Left lobe of liver (tissue), 2 donors: ENCODE results near the gene KPNA1. TPM values are rescaled to one million over a fixed set of nuclear protein-coding genes. Genes with fewer than 3 reads are reported as not detected.

Experiments used
- ATAC-seq: fragments of 200-7000 bp; cut with Tn5 transposase; one replicate; pipeline ENCODE4 v1.9.1; 2020; ENCODE audit warnings: mild to moderate bottlenecking, moderate library complexity
- DNase-seq: peaks from one replicate; pipeline ENCODE4 v3.0.0-alpha.2; 2020; ENCODE audit warnings: low spot score
- total RNA-seq: library from RNA; stranded (reverse); gene quantifications from one replicate; pipeline ENCODE4 v1.2.1, GENCODE V29; 2021
- donor health status: DM: no; HTN: no; CAD: no; lungs with moderate emphysema.
- donor health status: DM: no; HTN: yes; CAD: no.

KPNA1 gene
- total RNA-seq, 1 donor from 2014 or later, result 47.1 TPM

- DNase-seq (no peak), ATAC-seq (no peak)
These were observed 125.5 kb downstream of the KPNA1 start for GRCh38 chr3:122389197-122389596.

- no peak for ATAC-seq
- no peak for DNase-seq
These were observed 127.0 kb downstream of the KPNA1 start for GRCh38 chr3:122387709-122388108.

- peak; percentile 97 for DNase-seq
- ATAC-seq, result peak; percentile 94
These were observed 130.7 kb downstream of the KPNA1 start, which contains the start of gene FAM162A for GRCh38 chr3:122383771-122384697. FAM162A (plus strand) TSS chr3:122384182; CDS start chr3:122384266, 84 bp downstream.

- DNase-seq (peak; percentile 87), ATAC-seq (peak; percentile 74)
These were observed 131.7 kb downstream of the KPNA1 start, which contains the start of gene MIX23 for GRCh38 chr3:122382888-122383666. MIX23 (minus strand) TSS chr3:122383231; CDS start chr3:122383224, 7 bp downstream.

GRCh38 chr3:122377975-122378374 lies 136.8 kb downstream of the KPNA1 start:
- ATAC-seq (no peak), DNase-seq (no peak)

- ATAC-seq (peak; percentile 69), DNase-seq (no peak)
These were observed 140.7 kb downstream of the KPNA1 start for GRCh38 chr3:122374034-122374433.

Other genes starting within 250 kb of the KPNA1 start
- 8.8 TPM for gene CSTA, start 189.7 kb downstream of the KPNA1 start, total RNA-seq
- 19.1 TPM for gene MIX23, start 131.7 kb downstream of the KPNA1 start, total RNA-seq
- gene FAM162A, start 130.8 kb downstream of the KPNA1 start, total RNA-seq, result 49.9 TPM
- 2.3 TPM for gene WDR5B, start 98.9 kb downstream of the KPNA1 start, total RNA-seq
- 39.0 TPM for gene PARP9, start 49.4 kb upstream of the KPNA1 start, total RNA-seq
- 31.1 TPM for gene DTX3L, start 49.4 kb upstream of the KPNA1 start, total RNA-seq
- 1.0 TPM for gene PARP15, start 62.7 kb upstream of the KPNA1 start, total RNA-seq
- gene PARP14, start 165.9 kb upstream of the KPNA1 start, total RNA-seq, result 37.5 TPM